OCI-LY1 (cell line): Measurements from ENCODE around the gene ETV3.

Experiments
- EZH2 ChIP-seq: fragments of 200-600 bp; sonication (generic), shearing (Covaris generic); IDR thresholded peaks from 2 replicates; pipeline ENCODE4 v1.8.0; 2017; ENCODE audit warnings: borderline replicate concordance, mixed run types, mild to moderate bottlenecking, antibody characterized with exemption, low read length, moderate library complexity, mixed read lengths
- TF ChIP-seq, protein P1 (sequence below): fragments of 200-600 bp; sonication (generic), shearing (Covaris generic); IDR thresholded peaks from 2 replicates; pipeline ENCODE4 v1.5.1; 2017; ENCODE audit warnings: mild to moderate bottlenecking, antibody characterized with exemption, low read length, moderate library complexity, mixed read lengths

DNA sequence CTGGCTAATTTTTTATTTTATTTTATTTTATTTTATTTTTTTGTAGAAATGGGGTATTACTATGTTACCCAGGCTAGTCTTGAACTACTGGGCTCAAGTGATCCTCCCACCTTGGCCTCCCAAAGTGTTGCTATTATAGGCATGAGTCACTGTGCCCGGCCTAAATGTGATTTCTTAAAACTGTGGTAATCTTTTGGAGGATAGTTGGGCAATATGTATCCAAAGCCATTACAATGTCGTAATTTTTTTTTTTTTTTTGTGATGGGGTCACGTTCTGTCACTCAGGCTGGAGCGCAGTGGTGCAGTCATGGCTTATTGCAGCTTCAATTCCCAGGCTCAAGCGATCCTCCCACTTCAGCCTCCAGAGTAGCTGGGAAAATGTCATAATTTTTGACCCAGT lies 52.8 kb downstream of the ETV3 start:
- TF ChIP-seq, protein P1, sequence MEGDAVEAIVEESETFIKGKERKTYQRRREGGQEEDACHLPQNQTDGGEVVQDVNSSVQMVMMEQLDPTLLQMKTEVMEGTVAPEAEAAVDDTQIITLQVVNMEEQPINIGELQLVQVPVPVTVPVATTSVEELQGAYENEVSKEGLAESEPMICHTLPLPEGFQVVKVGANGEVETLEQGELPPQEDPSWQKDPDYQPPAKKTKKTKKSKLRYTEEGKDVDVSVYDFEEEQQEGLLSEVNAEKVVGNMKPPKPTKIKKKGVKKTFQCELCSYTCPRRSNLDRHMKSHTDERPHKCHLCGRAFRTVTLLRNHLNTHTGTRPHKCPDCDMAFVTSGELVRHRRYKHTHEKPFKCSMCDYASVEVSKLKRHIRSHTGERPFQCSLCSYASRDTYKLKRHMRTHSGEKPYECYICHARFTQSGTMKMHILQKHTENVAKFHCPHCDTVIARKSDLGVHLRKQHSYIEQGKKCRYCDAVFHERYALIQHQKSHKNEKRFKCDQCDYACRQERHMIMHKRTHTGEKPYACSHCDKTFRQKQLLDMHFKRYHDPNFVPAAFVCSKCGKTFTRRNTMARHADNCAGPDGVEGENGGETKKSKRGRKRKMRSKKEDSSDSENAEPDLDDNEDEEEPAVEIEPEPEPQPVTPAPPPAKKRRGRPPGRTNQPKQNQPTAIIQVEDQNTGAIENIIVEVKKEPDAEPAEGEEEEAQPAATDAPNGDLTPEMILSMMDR: no peak
- no peak for TF ChIP-seq EZH2
